GM21737 (cell line): ENCODE data around the gene HSBP1L1.

Source experiments
- ATAC-seq: cut with Tn5 transposase; IDR thresholded peaks from one replicate; pipeline ENCODE4 v1.9.1; 2021; ENCODE audit warnings: mild to moderate bottlenecking, moderate library complexity; ENCODE audit not compliant: unreplicated experiment

HSBP1L1 gene

DNA sequence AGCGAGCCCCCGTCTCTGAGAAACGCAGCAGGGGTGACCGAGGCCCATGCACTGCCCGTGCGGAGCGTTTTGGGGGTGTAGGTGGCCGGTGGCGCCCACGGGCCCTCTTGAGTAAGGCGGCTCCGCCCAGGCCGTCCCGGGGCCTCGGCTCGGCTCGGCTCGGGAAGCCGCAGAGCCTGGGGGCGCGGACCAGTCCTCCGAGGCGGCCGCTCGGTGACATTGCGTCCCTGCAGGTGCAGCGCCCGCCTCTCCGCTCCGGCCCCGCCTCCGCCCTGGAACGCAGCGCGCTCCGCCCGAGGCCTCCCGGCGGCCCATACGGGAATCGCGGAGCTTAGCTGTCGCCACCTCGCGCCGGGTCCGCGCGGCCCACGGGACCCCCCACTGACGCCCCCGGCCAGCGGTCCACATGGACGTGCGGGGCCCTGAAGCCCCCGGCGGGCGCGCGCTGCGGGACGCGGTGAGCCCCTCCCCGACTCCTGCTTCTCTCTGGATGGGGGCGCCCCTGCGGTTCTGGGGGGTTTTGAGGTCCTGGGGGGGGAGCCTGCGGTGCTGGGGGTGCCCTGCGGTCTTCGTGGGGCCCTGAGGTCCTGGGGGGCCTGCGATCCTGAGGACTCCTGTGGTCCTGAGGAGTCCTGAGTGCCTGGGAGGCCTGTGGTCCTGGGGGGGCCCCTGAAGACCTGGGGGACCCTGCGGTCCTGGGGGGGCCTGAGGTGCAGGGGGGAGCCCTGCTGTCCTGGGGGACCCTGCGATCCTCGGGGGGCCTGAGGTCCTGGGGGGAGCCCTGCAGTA, at the start of gene HSBP1L1:
Gene HSBP1L1, plus strand, starts transcription at position 314 of the 789 bp plus-strand sequence. Its CDS starts 93 bp downstream, at position 407.
- ATAC-seq = peak; percentile 81

DNA sequence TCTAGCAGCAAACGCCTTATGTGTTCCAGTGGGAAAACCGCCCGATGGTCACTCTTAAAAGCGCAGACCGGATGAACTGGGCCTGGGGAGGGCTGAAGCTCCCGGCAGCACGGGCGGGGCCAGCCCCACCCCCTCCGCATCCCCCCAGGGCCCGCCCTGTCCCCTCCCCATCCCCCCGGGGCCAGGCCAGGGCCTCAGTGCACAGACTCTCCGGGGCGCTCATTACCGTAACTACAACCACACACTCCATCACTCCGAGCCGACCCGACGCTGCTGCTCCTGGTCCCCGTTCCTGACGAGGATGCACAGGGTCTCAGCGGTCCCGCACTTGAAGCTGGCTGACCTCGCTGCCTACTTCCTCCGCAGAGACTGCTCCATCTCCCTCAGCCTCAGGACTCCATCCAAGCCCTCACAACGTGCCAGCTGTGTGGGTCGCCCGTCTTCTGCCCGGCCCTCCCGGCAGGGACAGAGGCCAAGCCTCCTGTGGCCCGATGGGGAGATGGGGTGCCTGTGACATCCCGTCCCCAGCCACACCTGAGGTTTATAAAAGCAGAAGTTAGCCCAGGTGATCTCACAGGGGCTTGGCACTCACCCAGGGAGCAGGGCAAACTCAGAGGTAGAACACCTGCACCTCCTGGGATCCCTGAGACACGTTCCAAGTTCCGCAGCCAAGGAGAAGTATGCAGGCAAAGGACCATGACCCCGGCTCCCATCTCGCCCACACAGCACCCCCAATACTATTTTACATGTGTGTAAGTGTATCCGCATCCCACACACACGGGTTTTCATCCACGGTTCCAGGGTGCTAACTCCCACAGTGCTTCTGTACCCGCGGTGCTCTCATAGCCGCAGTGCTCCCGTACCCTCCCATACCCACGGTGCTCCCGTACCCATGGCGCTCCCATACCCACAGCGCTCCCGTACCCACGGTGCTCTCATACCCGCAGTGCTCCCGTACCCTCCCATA, 49.0 kb upstream of the HSBP1L1 start:
- no peak for ATAC-seq

DNA sequence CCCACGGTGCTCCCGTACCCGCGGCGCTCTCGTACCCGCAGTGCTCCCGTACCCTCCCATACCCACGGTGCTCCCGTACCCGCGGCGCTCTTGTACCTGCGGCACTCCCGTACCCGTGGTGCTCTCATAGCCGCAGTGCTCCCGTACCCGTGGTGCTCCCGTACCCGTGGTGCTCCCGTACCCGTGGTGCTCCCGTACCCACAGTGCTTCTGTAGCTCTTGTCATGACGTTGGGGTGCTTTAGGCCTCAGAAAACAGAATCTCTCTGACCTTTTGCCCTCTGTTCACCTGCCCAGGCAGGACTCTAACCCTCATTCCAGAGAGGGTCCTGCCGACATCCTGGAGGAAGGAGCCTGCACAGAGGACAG, 48.3 kb upstream of the HSBP1L1 start:
- ATAC-seq = no peak

DNA sequence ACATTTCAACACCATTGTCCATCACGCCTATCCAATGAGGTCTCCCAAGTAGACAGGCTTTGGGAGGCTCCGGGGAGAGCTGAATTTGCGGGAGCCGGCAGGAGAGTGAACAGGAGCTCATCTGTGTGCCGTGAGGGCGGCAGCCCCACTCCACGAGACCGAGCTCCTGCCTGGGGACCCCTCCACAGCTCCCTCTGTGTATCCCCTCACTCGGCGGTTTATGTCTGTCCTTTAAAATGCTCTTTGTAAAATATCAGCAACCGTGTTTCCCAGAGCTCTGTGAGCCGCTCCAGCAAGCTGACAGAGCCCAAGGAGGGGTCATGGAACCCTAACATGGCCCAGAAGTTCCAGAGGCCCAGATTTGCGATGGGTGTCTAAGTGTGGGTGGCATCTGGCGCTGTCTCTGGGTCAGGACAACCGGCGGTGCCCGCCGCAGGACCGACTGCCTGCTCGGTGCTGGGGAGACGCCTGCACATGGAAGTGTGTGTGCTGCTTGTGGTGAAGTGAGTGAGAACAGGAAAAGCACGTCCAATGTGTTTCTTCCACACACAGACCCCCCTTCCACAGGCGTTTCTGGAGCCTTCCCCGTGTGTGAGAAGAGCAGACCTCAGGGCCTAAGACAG, 47.8 kb upstream of the HSBP1L1 start:
- no peak for ATAC-seq

DNA sequence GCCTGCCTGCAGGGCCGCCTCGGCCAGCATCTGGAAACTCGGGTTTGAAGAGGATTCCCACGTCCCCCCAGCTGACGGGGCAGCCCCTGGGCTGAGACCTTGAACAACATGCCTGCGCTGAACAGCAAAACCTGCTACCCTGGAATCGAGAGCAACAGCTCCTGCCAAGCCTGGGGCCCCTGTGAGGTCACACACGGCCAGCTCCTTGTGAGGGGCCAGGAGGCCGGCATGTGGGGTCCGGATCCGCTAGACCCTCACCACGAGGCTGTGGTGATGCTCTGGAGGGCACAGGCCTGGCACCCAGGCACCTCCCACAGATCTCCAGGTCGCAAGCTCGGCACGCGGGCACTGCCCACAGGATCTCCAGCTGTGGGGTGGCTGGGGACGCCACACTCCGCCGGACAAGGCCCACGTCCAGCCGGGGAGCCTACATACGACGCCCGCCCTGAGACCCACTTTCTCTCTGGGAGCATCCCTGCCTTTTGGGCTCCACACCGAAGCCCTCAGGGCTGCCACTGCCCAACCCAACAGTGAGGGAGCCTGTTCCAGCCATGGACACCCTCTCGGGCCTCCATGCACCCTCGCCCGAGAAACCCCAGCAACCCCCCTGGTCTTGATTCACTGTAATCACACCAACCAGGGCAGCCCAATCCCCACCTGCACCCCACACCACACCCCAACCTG, 47.1 kb upstream of the HSBP1L1 start:
- ATAC-seq = no peak

GRCh38 chr18:79917853-79918614, 46.4 kb upstream of the HSBP1L1 start:
- no peak for ATAC-seq

- ATAC-seq = no peak
Observed at GRCh38 chr18:79918615-79919011, 45.8 kb upstream of the HSBP1L1 start.

- no peak for ATAC-seq
Observed at GRCh38 chr18:79919089-79919488, 45.4 kb upstream of the HSBP1L1 start.

- ATAC-seq = no peak
Observed at GRCh38 chr18:79921984-79922965, 42.2 kb upstream of the HSBP1L1 start.

- no peak for ATAC-seq
Observed at GRCh38 chr18:79922971-79923411, 41.5 kb upstream of the HSBP1L1 start.

DNA sequence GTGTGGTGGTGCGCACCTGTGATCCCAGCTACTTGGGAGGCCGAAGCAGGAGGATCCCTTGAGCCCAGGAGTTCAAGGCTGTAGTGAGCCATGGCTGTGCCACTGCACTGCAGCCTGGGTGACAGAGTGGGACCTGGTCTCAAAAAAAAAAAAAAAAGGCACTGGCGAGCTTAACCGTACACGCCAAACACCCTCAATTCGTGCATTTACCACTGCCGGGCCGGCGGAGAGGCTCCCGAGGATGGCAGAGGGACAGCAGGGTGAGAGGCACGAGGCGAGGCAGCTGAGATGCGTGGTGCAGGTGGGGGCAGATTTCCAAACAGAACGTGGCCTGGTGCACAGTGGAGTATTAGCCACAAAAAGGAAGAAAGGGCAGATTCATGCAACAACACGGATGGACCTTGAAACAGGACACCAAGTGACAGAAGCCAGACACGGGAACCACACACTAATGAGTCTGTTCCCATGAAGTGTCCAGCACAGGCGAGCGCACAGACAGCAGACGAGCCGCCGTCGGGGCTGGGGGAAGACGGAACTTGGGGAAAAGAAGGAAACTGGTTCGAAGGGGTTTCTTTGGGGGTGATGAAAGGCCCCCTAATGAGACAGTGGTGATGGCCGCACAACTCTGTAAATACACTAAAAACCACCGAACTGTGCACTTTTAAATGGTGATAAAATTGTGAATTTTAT, 40.4 kb upstream of the HSBP1L1 start:
- ATAC-seq = no peak

DNA sequence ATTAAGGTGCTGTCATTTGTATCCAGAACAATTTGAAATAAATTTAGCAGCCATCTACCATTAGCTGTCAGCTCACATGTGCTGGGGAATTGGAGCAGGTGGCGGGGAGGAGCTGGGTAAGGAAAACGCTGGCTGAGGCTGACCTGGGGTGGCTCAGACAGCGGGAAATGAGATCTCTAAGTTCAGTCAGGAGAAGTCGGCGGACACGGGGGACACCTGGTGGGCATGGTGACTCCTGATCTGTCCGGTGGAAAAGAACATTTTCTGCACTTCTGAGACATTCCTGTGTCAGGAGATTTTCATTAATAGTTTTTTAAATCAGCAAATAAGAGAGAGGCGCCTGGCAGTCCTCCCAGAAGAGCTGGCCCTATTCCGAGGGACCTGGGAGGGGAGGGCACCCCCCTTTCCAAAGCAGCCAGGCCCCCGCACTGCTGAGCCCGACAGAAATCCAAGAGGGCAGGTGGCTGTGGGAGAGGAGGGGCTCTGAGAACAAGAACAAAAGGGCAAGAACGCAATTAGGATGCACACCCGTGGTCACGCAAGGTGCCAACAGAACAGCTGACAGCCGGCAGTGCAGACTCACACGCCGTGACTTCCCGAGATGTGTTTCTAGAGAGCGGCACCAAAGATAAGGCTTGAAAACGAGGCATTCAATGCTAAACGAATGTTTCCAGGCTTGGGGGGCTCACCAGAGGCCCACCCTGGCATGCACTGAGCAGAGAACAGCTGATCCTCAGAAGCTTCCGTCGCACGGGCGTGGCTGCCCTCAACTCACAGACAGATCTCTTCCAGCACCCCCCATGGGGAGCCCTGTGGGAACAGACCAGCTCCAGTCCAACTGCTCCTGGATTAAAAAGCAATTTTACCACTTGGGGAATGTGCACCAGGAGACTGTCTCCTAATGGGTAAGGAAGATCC, 39.4 kb upstream of the HSBP1L1 start:
- ATAC-seq = no peak

DNA sequence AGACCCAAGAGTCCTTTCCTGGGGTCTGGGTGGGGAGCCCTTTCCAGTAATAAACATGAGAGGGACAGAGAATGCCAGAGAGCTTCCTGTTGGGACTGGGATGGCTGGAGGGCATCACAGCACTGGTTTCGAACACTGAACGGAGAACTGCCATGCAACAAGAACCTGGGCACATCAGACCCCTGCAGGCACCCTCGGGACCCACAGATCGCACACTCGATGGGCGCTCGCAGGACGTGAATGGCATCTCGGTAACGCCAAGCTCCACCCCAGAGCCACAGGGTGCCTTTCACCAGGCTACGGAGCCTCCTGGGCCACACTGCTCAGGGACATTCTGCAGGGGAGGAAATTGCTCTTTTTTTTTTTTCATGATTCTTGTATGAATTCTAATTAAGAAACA, 38.1 kb upstream of the HSBP1L1 start:
- no peak for ATAC-seq

- ATAC-seq = no peak
Observed at GRCh38 chr18:79926715-79927606, 37.5 kb upstream of the HSBP1L1 start.

- ATAC-seq = no peak
Observed at GRCh38 chr18:79927607-79928562, 36.6 kb upstream of the HSBP1L1 start.
